T-helper 2 cell (primary cell): Measurements from ENCODE around the gene LRRC34.

Source experiments
- DNase-seq, 5 experiments: peaks; one replicate each; pipeline versions ENCODE4 v3.0.0 to v3.0.0-alpha.2; 2012 to 2022

Gene LRRC34

GRCh38 chr3:169764882-169765612, 47.7 kb downstream of the LRRC34 start, which contains the start of gene TERC:
Gene TERC, minus strand, starts transcription at chr3:169765060.
- peak; percentile 73 to 97 (median 87) for DNase-seq

- peak; percentile 23 to 73 (median 50) for DNase-seq
Measured at GRCh38 chr3:169764312-169764881, 48.3 kb downstream of the LRRC34 start.

GRCh38 chr3:169760479-169760878, 52.2 kb downstream of the LRRC34 start:
- DNase-seq, result no peak

- peak in 1 of 5 experiments; percentile 86 for DNase-seq
Measured at GRCh38 chr3:169759256-169759655, 53.4 kb downstream of the LRRC34 start.

- no peak for DNase-seq
Measured at GRCh38 chr3:169758359-169758994, 54.2 kb downstream of the LRRC34 start.

- DNase-seq, result no peak
Measured at GRCh38 chr3:169755488-169755887, 57.2 kb downstream of the LRRC34 start.

GRCh38 chr3:169754711-169755110, 58.0 kb downstream of the LRRC34 start:
- no peak for DNase-seq

- no peak for DNase-seq
Measured at GRCh38 chr3:169751875-169752274, 60.8 kb downstream of the LRRC34 start.

GRCh38 chr3:169750665-169751064, 62.0 kb downstream of the LRRC34 start:
- DNase-seq, result no peak

GRCh38 chr3:169748670-169749069, 64.0 kb downstream of the LRRC34 start:
- DNase-seq, result peak in 1 of 5 experiments; percentile 49

- no peak for DNase-seq
Measured at GRCh38 chr3:169746924-169747323, 65.8 kb downstream of the LRRC34 start.

- no peak for DNase-seq
Measured at GRCh38 chr3:169744366-169745054, 68.2 kb downstream of the LRRC34 start.
